CD4-positive, alpha-beta T cell treated with Interleukin-4 for 4 hours (primary cell): Measurements from ENCODE around the gene CDC42BPA.

Experiments
- DNase-seq: peaks from one replicate; pipeline ENCODE4 v3.0.0-alpha.2; 2020

CDC42BPA gene

GRCh38 chr1:226954777-226955176, 363.5 kb downstream of the CDC42BPA start:
- DNase-seq = no peak

DNA sequence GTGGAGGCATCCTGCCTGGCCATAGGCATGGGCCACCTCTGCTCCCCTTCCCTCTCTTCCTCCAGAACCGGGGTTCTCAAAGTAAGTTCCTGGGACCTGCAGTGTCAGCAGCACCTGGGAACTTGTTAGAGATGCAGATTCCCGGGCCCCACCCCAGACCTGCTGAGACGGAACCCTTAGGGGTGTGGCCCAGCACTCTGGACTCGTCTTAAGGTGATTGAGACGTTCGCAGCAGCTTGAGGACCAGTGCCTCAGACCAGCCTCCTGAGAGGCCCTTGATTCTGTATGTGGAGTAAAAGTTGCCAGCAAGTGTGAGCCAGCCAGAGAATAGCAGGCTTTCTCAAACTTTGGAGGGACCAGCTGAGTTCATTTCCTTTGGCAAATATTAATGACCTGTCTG, 364.0 kb downstream of the CDC42BPA start:
- no peak for DNase-seq

DNA sequence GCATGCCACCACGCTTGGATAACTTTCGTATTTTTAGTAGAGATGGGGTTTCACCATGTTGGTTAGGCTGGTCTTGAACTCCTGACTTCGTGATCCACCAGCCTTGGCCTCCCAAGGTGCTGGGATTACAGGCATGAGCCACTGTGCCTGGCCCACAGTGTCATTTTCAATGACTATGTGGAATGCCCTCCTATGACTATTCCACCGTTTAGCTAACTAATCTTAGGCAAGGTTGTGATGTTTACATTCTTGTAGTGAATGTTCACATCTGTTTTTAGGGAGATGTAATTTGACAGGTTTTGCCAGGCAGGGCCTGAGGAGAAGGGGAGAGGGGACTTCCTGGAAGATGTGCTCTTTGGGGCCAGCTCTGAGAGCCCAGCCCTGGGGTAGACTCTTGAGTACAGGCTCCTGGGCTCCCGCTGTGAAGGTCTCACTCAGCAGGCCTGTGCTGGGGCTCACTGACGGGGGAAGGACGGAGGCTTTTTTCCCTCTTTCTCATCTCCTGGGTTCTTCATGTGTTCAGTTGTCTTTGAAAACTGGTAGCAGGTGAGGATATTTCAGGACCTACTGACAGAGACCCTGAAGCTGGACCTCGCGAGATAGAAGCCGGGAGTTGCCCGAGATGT, 365.0 kb downstream of the CDC42BPA start:
- DNase-seq = no peak

DNA sequence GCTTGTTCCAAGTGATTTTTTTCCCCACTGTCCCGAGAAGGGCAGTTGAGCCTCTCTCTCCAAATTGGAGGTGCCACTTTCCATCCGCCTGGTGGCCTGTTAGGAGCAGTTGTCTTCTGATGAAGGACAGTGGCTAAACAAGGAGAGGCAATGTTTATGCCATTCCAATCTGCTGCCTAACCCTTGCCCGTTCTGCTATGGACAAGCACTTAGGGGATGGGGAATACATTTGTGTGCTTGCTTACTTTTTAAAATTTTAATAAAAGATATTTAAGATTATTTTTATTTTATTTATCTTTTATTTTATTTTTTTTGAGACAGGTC, 366.2 kb downstream of the CDC42BPA start:
- DNase-seq = no peak

- no peak for DNase-seq
These were observed 366.8 kb downstream of the CDC42BPA start for GRCh38 chr1:226951286-226952117.

- DNase-seq = no peak
These were observed 367.4 kb downstream of the CDC42BPA start for GRCh38 chr1:226950871-226951270.

- no peak for DNase-seq
These were observed 368.0 kb downstream of the CDC42BPA start for GRCh38 chr1:226950316-226950715.

- DNase-seq = no peak
These were observed 368.9 kb downstream of the CDC42BPA start for GRCh38 chr1:226949401-226949800.

DNA sequence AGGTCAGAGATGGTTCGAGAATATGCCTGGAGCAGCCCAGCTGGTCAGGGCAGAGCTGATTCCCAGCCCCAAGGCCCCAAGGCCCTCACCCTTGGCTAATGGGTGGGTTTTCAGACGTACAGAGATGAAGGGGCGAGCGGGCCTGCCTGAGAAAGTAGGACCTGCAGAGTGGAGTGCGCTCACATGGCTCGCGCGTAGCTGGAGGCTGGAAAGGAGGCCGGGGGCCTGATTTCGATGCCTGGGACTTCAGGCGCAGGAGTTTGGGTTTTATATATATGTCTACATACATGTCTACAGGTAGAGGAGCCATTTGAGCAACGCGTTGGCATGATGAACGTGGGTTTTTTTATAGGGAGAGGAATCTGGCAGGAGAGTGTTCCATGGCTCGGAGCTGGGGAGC, 369.3 kb downstream of the CDC42BPA start:
- no peak for DNase-seq

DNA sequence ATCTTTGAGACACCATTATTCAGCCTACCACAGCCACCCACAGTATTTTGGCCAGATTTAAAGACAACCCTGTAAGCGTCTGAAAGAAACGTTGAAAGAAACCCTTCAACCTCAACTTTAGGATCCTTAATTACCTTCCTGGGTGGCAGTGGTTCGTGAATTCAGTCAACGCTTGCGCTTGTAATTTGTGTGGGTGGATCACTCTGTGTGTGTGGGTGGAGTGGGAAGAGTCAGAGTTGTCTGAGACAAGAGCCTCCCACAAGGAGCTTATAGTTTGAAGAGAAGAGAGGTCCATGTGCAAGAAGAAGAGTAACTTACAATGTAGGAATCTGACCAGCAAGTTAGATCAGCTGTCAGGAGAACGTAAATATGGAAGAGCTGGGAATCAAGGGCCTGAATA, 369.8 kb downstream of the CDC42BPA start:
- DNase-seq = no peak

DNA sequence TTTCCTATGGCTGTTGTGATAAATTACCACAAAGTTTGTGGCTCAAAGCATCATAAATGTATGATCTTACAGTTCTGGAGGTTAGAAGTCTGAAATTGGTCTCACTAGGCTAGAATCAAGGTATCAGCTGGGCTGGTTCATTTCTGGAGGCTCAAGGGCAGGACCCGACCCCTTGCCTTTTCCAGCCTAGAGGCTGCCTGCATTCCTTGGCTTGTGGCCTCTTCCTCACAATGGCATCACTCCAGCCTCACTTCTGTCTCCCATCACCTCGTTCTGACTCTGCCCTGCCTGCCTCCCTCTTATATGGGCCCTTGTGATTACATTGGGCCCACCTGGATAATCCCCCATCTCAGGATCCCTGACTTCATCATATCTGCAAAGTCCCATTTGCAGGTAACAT, 370.2 kb downstream of the CDC42BPA start:
- no peak for DNase-seq

- DNase-seq = no peak
These were observed 371.5 kb downstream of the CDC42BPA start for GRCh38 chr1:226946841-226947240.

DNA sequence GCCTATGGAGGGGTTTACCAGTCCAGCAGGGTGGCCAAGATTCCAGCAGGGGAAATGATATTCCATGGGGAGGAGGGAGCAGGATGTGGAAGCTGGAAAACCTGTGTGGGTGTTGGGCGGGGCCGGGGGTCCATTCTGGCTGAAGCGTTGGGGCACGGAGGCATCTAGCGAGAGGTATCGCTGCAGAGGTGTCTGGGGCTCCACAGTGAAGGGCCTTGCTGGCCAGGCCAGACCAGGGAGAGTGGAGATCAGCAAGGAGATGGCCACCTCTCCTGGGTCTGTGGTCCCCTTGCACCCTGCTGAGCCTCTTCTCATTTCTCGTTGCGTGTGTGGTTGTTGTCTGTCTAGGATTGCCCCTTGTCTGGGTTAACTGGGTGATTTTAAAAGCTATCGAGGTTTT, 372.0 kb downstream of the CDC42BPA start:
- DNase-seq = no peak

- DNase-seq = no peak
These were observed 372.4 kb downstream of the CDC42BPA start for GRCh38 chr1:226945858-226946245.

DNA sequence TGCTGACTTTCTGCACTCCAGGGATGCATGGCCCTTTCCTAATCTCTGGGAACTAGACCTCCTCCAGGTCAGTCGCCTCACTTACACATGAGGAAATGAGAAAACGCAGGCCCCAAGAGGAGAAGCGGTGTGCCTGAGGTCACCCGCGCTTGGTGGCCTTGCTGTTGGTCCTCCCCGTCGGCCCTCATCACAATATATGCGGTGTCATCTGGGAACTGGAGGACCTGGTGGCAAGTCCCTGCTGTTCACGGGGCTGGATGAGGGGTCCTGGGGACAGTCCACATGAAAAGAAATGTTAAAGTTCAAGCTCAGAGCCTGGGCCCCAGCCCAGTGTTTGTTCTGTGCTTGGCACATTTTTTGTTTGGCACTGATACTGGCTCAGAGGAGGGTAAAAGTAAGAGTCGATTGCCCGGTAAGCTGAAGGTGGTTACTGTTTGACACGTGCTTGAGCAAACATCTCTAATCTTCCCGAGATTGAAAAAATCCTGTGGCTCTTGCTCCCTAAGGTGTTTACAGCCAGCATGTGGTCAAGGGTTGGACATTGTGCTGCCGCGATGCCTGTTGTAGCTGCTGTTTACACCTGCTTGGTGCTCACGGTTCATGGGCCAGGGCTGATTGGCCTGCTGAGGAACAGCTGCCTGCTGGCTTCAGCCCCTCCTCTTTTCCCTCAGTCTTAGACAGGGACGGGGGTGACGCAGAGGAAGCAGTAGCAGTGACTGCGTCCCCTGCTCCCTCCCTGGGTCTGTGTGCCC, 373.0 kb downstream of the CDC42BPA start:
- no peak for DNase-seq

DNA sequence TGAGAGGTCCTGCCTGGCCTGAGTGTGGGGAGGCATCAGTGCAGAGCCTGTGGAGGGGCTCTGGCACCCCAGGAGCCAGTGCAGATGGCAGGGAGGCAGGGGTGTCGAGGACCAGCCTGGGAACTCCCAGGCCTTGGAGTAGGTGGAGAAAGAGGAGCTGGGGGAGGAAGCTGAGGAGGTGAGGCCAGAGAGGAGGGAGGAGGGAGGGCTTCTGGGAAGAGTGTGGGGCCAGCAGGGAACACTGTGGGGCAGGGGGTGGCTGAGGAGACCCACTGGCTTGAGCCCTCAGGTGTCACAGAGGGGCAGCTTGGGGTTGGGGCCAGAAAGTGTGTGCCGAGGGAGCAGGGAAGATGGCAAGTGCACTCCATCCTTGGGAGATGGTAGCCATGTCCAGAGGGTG, 374.4 kb downstream of the CDC42BPA start:
- no peak for DNase-seq

- no peak for DNase-seq
These were observed 375.1 kb downstream of the CDC42BPA start for GRCh38 chr1:226943156-226943555.

GRCh38 chr1:226942392-226942791, 375.9 kb downstream of the CDC42BPA start:
- no peak for DNase-seq

DNA sequence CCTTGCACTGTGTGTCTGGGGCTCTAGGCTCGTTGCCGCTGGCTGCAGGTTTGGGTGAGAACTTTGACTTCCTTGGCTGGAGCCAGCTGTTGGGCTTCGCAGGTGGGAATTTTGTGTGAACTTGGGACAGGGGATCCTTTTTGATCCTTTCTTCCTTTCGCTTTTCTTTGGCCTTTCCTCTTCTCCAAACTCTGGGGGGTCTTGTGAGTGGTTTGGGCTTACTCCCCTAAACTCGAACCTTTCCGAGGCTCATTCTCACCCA, 377.6 kb downstream of the CDC42BPA start:
- DNase-seq = no peak

- DNase-seq = peak; percentile 100
These were observed 378.1 kb downstream of the CDC42BPA start, which contains the start of gene COQ8A for GRCh38 chr1:226940029-226940805. TSS of gene COQ8A (plus strand) at chr1:226940294. CDS start at chr1:226961386, 21,092 bp downstream.
